ENCODE data around the gene MAPRE3.

The MAPRE3 gene

GRCh38 chr2:27019459-27019858, 49.0 kb downstream of the MAPRE3 start:
- DNase-seq: no peak

- DNase-seq: no peak
These were observed 49.8 kb downstream of the MAPRE3 start for GRCh38 chr2:27019931-27020855.

- no peak for DNase-seq
These were observed 51.0 kb downstream of the MAPRE3 start for GRCh38 chr2:27021253-27022049.

- no peak for DNase-seq
These were observed 53.3 kb downstream of the MAPRE3 start for GRCh38 chr2:27023740-27024139.

- DNase-seq: no peak
These were observed 53.8 kb downstream of the MAPRE3 start for GRCh38 chr2:27024188-27024587.

- DNase-seq: no peak
These were observed 54.4 kb downstream of the MAPRE3 start for GRCh38 chr2:27024812-27025211.

GRCh38 chr2:27025281-27025800, 54.9 kb downstream of the MAPRE3 start:
- no peak for DNase-seq

- no peak for DNase-seq
These were observed 55.7 kb downstream of the MAPRE3 start for GRCh38 chr2:27025861-27026851.

- DNase-seq: no peak
These were observed 56.8 kb downstream of the MAPRE3 start for GRCh38 chr2:27027211-27027651.

- no peak for DNase-seq
These were observed 58.6 kb downstream of the MAPRE3 start for GRCh38 chr2:27029051-27029450.

- peak; percentile 58 for DNase-seq
These were observed 62.2 kb downstream of the MAPRE3 start, which contains the start of gene TMEM214 for GRCh38 chr2:27032495-27033252. Gene TMEM214, plus strand, starts transcription at chr2:27032965. Its CDS starts 51 bp downstream, at chr2:27033016.

- DNase-seq: no peak
These were observed 62.9 kb downstream of the MAPRE3 start for GRCh38 chr2:27033253-27033852.

GRCh38 chr2:27038012-27038411, 67.6 kb downstream of the MAPRE3 start:
- no peak for DNase-seq

- DNase-seq: no peak
These were observed 68.3 kb downstream of the MAPRE3 start for GRCh38 chr2:27038631-27039339.

- no peak for DNase-seq
These were observed 69.0 kb downstream of the MAPRE3 start for GRCh38 chr2:27039426-27039825.

GRCh38 chr2:27039871-27040270, 69.4 kb downstream of the MAPRE3 start:
- no peak for DNase-seq

GRCh38 chr2:27040282-27040681, 69.8 kb downstream of the MAPRE3 start:
- DNase-seq: no peak

GRCh38 chr2:27041752-27042151, 71.3 kb downstream of the MAPRE3 start:
- DNase-seq: no peak

- no peak for DNase-seq
These were observed 71.8 kb downstream of the MAPRE3 start for GRCh38 chr2:27042159-27042661.
